HG02571 (cell line): ENCODE data around the gene INPP4A.
"Not testable (repeated sequence)": the region's sequence is repeated elsewhere in the genome, so short reads cannot be mapped to it uniquely, and the experiment has no call there.

Source experiments
- ATAC-seq: cut with Tn5 transposase; IDR thresholded peaks from one replicate; pipeline ENCODE4 v1.9.1; 2021; ENCODE audit warnings: mild to moderate bottlenecking, moderate library complexity; ENCODE audit not compliant: unreplicated experiment

Gene INPP4A

DNA sequence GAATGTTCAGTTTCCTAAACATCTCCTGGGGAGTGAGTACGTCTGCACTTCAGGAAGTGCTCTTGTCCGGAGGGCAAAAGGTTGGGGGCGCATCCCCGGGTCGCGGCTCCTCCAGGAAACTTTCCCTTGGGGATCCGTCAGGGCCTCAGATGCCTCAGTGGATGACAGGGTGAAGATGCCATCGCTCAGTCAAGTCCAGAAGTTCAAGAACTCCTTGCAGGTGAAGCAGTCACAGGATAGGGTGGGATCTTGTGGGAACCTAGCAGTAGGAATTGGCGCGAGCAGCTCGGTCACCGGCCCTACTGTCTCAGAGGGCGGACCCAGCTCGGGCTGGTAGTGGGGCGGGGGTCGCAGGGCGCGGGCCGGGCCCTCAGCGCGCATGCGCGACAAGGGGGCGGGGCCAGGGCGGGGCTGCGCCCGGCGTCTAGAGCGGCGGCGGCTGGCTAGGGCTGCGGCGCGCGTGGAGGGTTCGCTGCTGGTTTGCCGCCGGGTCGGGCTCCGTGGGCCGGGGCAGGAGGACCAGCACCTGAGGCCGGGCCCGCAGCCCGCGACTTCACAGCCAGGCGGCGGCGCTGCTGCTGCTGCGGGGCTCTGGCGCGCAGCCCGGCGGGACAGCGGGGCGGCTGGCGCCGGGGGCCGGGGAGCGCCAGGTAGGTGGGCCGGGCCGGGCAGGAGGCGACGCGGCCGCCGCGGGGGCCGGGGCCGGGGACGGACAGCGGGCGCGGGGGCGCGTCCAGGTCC is at the start of gene INPP4A:
INPP4A (plus strand) TSS at position 423 of the 741 bp plus-strand sequence. CDS start 75,191 bp downstream, outside the sequence.
- ATAC-seq = peak; percentile 71

DNA sequence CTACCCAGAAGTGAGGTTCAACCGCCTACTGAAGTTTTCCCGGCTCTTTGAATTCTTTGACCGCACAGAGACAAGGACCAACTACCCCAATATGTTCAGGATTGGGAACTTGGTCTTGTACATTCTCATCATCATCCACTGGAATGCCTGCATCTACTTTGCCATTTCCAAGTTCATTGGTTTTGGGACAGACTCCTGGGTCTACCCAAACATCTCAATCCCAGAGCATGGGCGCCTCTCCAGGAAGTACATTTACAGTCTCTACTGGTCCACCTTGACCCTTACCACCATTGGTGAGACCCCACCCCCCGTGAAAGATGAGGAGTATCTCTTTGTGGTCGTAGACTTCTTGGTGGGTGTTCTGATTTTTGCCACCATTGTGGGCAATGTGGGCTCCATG is 48.7 kb upstream of the INPP4A start:
- ATAC-seq = no peak

- no peak for ATAC-seq
These were observed 47.8 kb upstream of the INPP4A start for GRCh38 chr2:98396745-98397355.

DNA sequence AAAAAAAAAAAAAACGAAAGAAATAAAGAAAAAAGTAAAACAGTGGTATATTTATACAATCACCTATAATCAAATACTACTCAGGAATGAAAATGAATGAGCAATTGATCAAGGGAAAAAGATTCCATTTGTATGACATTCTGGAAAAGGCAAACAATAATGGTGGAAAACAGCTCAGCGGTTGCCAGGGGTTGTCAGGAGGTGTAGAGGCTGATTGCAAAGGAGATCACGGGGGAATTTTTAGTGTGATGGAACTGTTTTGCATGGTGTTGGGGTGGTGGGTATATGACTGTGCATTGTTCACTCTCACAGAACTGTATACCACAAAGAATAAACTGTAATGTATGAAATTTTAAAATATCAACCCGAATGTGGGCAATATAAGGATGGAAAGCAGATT is 45.5 kb upstream of the INPP4A start:
- ATAC-seq = no peak

DNA sequence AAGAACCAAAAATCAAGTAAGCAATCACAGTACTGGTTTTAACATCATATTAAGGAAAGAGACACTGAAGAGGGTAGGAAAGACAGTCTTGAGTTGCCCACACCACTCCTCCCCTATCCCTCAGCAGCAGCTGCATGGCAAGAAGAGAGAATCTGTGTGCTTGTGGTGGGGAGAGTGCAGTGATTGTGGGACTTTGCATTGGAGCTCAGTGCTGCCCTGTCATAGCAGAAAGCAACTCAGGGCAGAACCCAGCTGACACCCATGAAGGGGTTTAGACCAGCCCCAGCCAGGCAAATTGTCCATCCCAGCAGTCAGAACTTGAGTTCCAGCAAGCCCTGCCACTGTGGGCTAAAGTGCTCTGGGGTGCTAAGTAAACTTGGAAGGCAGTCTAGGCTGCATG is 40.8 kb upstream of the INPP4A start:
- no peak for ATAC-seq

GRCh38 chr2:98404556-98405250 is 40.0 kb upstream of the INPP4A start:
- no peak for ATAC-seq

DNA sequence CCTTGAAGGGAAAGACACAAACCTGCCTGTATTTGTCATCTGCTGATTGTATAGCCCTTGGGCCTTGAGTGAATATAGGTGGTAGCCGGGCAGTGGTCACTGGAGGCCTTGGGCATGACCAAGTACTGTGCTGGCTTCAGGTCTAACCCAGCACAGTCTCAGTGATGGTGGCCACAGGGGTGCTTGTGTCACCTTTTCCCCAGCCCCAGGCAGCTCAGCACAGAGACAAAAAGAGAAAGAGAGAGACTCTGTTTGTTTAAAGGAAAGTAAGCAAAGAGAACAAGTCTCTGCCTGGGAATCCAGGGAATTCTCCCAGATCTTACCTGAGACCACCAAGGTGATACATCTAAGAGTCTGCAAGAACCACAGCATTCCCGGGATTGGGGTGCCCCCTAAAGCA is 39.4 kb upstream of the INPP4A start:
- ATAC-seq = no peak

GRCh38 chr2:98408155-98408554 is 36.5 kb upstream of the INPP4A start:
- ATAC-seq = no peak

DNA sequence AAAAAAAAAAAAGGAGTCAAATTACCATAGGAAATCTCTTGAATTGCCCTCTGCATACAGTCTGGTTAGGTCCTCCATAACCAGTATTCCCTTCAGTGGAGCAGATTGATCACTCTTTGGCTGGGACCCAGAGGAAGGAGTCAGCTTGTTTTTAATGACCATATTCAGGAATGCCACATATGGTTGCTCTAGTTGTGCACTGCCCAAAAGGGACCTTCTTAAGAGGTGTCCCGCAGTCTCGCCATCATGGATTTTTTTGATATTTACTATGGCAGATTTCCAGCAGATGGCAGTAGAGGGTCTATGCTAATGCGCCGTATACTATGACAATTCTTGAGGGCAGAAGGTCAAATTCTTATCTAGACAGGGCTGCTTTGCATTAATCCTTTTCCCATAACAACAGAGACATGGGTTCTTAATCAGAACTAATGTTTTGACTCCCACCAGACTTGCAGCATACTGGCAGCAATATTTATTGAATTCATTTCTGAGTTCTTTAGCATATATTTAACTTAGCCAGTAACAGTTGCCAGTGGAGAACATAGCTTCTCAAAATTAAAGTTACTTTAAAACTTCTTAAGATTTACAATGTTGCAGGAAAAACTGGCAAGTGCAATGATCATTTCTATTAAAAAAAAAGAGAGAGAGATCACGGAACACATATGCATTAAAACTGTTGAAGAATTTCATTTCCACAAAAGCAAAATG is 31.8 kb upstream of the INPP4A start:
- no peak for ATAC-seq

DNA sequence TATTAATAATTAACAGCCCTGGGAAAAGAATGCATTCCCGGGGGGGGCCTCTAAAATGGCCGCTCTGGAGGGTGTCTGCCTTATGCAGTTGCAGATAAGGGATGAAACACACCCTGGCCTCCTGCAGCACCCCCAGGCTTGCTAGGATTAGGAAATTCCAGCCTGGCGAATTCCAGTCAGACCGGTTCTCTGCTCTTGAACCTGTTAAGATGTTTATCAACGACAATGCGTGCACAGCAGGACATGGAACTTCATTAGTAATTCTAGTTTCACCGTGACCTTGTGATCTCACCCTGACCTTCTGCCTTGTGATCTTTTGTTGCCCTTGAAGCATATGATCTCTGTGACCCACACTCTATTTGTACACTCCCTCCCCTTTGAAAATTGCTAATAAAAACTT is 30.4 kb upstream of the INPP4A start:
- ATAC-seq = not testable (repeated sequence)

- ATAC-seq = not testable (repeated sequence)
These were observed 28.9 kb upstream of the INPP4A start for GRCh38 chr2:98415719-98416248.

DNA sequence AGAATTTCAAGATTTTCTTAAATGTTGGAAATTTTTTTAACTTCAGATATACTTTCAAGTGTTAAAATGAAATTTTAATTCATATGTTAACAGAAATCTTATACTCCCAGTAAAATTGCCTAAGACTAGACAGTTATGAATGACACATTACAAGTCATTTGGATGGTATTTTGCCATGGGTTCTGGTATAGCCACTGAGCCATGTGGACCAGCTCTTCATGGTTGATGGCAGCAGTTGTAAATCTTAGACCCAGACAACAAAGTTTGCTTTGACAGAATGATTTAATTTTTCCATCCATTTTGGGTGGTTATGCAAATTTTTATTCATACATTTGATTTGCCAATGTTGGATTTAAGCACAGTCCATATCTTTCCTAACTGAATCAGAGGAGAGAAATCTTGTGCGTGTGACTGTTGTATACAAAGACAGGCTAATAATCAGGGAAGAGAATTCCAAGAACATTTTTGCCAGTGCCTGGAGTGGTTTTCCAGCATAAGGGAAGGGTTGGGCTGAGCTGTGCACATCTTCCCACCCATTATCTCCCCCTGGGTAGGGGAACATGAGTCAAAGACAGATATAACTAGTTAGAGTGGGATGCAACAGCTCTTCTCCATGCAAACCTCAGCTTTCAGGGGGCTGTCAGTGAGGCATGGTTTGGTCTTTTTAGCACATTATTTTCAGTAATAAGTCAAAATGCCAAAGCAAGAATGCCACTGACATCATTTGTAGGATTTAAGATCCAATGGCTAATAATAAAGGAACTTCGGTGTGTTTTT is 28.1 kb upstream of the INPP4A start:
- ATAC-seq = no peak

- ATAC-seq = no peak
These were observed 25.1 kb upstream of the INPP4A start for GRCh38 chr2:98419544-98419943.

- no peak for ATAC-seq
These were observed 24.5 kb upstream of the INPP4A start for GRCh38 chr2:98419977-98420725.

- no peak for ATAC-seq
These were observed 22.2 kb upstream of the INPP4A start for GRCh38 chr2:98422449-98422848.

DNA sequence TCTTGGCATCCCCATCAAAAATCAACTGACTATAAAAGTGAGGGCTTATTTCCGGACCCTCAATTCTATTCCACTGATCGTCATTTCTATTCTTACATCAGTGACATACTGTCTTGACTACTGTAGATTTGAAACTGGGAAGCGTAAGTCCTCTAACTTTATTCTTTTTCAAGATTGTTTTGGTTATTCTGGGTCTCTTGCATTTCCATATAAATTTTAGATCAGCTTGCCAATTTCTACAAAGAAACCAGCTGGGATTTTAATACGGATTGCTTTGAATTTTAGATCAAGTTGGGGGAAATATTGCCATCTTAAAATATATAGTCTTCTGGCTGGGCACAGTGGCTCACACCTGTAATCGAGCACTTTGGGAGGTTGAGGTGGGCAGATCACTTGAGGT is 17.9 kb upstream of the INPP4A start:
- ATAC-seq = no peak

- no peak for ATAC-seq
These were observed 12.5 kb upstream of the INPP4A start for GRCh38 chr2:98432145-98432544.

GRCh38 chr2:98433363-98433964 is 11.2 kb upstream of the INPP4A start:
- no peak for ATAC-seq

GRCh38 chr2:98434492-98434891 is 10.2 kb upstream of the INPP4A start:
- ATAC-seq = no peak
